SKM-1 treated with dmso at 0.1 percent for 144 hours (cell line): ENCODE results near the gene ERCC3.
"Not testable (repeated sequence)": the region's sequence is repeated elsewhere in the genome, so short reads cannot be mapped to it uniquely, and the experiment has no call there.

Source experiments
- DNase-seq: peaks from one replicate; lab custom pipeline; 2025; ENCODE audit not compliant: unreplicated experiment; lab: John Stamatoyannopoulos, UW

Gene ERCC3

DNA sequence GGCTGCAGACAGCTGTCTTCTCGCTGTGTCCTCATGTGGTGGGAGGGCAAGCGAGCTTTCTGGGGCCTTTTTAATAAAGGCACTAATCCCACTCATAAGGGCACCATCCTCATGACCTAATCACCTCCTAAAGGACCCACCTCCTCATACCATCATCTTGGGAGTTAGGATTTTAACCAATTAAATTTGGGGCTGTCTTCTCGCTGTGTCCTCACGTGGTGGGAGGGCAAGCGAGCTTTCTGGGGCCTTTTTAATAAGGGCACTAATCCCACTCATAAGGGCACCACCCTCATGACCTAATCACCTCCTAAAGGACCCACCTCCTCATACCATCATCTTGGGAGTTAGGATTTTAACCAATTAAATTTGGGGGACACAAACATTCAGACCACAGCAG lies 66.7 kb downstream of the ERCC3 start:
- DNase-seq = not testable (repeated sequence)

DNA sequence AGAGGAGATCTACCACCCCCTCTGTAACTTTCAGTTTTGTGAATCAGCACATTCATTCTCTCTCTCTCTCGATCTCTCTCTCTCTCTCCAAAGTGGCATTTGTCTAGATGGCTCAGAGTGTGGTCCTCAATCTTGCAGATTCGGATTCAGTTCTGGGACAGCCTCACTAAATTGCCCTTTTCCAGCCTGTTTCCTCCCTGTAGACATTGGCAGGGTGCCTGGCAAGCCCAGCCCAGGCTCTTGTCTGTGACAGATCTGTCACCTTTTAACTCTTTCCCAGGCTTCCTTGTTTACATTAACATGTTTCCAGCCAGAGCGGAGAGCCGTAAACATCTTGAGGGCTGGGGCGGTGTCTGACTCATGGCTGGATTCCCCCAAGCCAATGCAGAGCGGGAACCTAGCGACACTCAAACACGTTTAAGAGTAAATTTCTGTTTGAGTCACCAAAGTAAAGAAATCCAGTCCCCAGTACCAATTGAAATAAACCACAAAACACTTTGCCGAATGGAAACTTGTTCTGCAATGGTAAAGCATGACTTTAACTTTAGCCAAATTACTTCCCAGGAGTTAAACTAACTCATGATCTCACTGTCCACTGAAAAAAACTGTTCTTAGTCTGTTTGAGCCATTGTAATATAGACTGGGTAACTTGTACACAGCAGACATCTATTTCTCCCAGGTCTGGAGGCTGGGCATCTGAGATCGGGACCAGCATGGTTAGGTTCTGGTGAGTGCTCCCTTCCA lies 67.3 kb downstream of the ERCC3 start:
- DNase-seq = no peak

DNA sequence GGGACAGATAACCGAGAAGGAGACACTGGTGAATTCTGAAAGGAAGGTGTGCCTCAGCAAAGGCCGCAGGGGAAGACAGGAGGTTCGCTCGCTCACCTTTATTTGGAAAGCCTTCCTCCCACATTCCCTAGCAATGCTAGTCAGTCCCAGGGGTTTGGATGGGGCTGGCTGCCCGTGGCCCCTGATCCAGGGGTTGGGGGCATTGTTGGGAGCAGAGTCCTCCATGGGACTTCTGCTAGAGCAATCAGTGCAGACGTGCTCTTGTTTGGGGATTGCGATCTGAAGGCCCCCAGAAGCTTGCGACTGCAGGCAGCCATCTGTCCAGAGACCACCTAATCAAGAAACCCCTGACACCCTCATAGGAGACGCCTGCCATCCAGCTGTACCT lies 67.8 kb downstream of the ERCC3 start:
- DNase-seq = no peak

GRCh38 chr2:127225186-127225960 lies 68.6 kb downstream of the ERCC3 start:
- no peak for DNase-seq

DNA sequence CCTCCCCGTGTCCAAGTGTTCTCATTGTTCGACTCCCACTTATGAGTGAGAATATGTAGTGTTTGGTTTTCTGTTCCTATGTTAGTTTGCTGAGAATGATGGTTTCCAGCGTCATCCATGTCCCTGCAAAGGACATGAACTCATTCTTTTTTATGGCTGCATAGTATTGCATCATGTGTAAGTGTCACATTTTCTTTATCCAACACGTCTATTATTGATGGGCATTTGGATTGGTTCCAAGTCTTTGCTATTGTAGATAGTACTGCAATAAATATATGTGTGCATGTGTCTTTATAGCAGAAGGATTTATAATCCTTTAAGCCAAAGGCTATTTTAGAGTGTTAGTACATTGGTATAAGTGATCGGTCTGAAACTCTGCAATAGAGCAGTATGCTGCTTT lies 69.8 kb downstream of the ERCC3 start:
- not testable (repeated sequence) for DNase-seq

GRCh38 chr2:127220768-127221527 lies 73.0 kb downstream of the ERCC3 start:
- DNase-seq = no peak

- no peak for DNase-seq
Observed at GRCh38 chr2:127220102-127220767, 73.7 kb downstream of the ERCC3 start, which contains the start of gene CYP27C1. Gene CYP27C1, minus strand, starts transcription at chr2:127220299. Its CDS starts 29 bp downstream, at chr2:127220270.

- no peak for DNase-seq
Observed at GRCh38 chr2:127219171-127220070, 74.5 kb downstream of the ERCC3 start.

DNA sequence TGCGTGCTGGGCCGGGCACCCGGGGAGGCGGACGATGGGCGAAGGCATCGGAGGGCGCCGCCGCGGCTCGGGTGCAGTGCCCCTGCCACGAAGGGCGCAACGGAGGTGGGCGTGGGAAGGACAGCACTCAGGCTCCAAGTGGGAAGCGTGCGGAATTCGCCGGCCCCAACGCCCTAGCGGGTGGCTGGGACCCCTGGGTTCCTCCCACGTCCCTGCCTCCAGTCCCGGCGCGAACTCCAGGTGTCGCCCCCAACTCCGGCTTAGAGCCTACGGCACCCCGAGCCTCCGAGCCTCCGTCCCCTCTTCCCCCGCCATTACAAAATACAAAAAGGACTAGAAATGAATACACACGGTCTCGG lies 75.2 kb downstream of the ERCC3 start:
- DNase-seq = no peak

DNA sequence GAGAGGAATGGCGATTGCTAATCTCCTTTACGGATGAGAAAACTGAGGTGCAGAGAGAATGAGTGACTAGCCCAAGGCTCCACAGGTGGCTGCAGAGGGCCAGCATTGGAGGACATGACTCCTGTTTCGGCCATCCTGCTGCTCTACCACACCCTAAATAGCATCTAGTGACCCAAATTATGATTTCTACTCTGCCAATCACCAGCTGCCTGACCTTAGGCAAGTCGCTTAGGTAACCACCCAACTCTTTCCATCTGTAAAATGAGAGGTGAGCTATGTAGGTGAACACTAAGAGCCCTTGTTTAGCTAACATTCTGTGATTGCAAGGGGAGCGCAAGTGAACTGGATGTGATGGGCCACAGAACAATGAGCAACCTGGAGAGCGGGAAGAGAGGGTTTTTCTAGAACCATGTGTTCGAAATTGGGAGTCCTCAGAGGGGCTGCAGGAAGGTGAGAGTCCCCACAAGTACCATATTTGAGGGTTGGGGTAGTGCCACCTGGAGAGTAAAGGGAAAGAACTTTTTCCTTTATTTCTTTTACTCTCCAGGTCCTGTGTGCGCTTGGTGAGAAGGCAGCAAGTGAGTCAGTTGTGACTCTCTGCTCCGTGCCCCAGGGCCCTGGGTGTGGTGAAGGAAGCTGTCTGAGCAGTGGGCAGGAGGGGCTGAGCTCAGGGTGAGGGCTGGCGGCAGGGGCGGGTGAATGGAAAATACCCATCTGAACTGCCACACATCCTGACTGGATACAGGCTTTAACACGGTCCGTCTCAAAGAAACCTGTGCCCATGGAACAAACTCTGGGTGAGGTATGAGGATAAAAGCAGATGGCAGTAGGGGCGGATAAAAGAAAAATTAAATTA lies 76.2 kb downstream of the ERCC3 start:
- DNase-seq = no peak

GRCh38 chr2:127216593-127216992 lies 77.4 kb downstream of the ERCC3 start:
- no peak for DNase-seq

- no peak for DNase-seq
Observed at GRCh38 chr2:127216095-127216494, 77.8 kb downstream of the ERCC3 start.

DNA sequence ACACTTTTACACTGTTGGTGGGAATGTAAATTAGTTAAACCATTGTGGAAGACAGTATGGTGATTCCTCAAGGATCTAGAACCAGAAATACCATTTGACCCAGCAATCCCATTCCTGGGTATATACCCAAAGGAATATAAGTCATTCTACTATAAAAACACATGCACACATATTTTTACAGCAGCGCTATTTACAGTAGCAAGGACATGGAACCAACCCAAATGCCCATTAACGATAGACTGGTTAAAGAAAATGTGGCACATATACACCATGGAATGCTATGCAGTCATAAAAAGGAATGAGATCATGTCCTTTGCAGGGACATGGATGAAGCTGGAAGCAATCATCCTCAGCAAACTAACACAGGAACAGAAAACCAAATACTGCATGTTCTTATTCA lies 79.7 kb downstream of the ERCC3 start:
- DNase-seq = not testable (repeated sequence)

GRCh38 chr2:127208313-127208712 lies 85.6 kb downstream of the ERCC3 start:
- DNase-seq = no peak
